Measurements from ENCODE around the gene LETM1. TPM values are rescaled to one million over a fixed set of nuclear protein-coding genes. Genes with fewer than 3 reads are reported as not detected.
A peak's percentile ranks its signal among the peaks of the same experiment; 100 is the strongest.

The LETM1 gene
- 10 to 100 TPM; 45.7 to 52.4 TPM for total RNA-seq
- polyA plus RNA-seq (2013, experiment 1 of 2), result 22.3 TPM
- 22.7 TPM for polyA plus RNA-seq (2013, experiment 2 of 2)
- long read RNA-seq, experiment 1, full-length matches to known transcripts, result 2 of 16 reads
- long read RNA-seq, experiment 1, partial matches to known transcripts, result 7 of 16 reads
- long read RNA-seq, experiment 1, other reads (novel, unspliced or antisense), result 7 of 16 reads
- long read RNA-seq, experiment 2, full-length matches to known transcripts, result 61 of 79 reads
- long read RNA-seq, experiment 2, partial matches to known transcripts, result 10 of 79 reads
- long read RNA-seq, experiment 2, other reads (novel, unspliced or antisense), result 8 of 79 reads
- long read RNA-seq, experiment 3, full-length matches to known transcripts, result 86 of 128 reads
- long read RNA-seq, experiment 3, partial matches to known transcripts, result 16 of 128 reads
- long read RNA-seq, experiment 3, other reads (novel, unspliced or antisense), result 26 of 128 reads
- long read RNA-seq, experiment 4, partial matches to known transcripts, result 2 of 3 reads
- long read RNA-seq, experiment 4, other reads (novel, unspliced or antisense), result 1 of 3 reads

- Histone ChIP-seq H3K4me1 (ENCODE audit: control insufficient read depth, insufficient read depth, low read length) (no peaks in the 10 kb centered on the region), H3K36me3 (ENCODE audit: control insufficient read depth, insufficient read depth, low read length) (no peaks in the 10 kb centered on the region), H3K27me3 (ENCODE audit: control insufficient read depth, insufficient read depth, low read length, poor library complexity, severe bottlenecking) (peaks cover 42% of the 10 kb centered on the region), H3K9ac (ENCODE audit: extremely low read depth, low read length, poor library complexity, severe bottlenecking) (peak within 1 kb of the TSS; percentile 59), H3K27ac (ENCODE audit: low read depth, low read length) (no peak within 1 kb of the TSS), H3K9me3 (ENCODE audit: control insufficient read depth, low read length) (no peaks in the 10 kb centered on the region), H3K4me3 (ENCODE audit: low read length) (peak within 1 kb of the TSS; percentile 86)
- no peak within 1 kb of the TSS for H3K27ac Mint-ChIP-seq
- peak; percentile 97 for DNase-seq
- H3K4me1 Mint-ChIP-seq, result peaks cover 19% of the 10 kb centered on the region
- 0% methylated on average over 46 to 107 of the region's 107 CpGs for WGBS, 2 experiments (ENCODE audit: insufficient coverage in 1 of 2, insufficient read length in 1 of 2)
- H3K27me3 Mint-ChIP-seq (ENCODE audit: insufficient read depth), result peaks cover 42% of the 10 kb centered on the region
- no peaks in the 10 kb centered on the region for H3K9me3 Mint-ChIP-seq
- peak within 1 kb of the TSS; percentile 71 for H3K4me3 Mint-ChIP-seq
- H3K36me3 Mint-ChIP-seq (ENCODE audit: low read depth), result peaks cover 2% of the 10 kb centered on the region
- TF ChIP-seq, protein P1, sequence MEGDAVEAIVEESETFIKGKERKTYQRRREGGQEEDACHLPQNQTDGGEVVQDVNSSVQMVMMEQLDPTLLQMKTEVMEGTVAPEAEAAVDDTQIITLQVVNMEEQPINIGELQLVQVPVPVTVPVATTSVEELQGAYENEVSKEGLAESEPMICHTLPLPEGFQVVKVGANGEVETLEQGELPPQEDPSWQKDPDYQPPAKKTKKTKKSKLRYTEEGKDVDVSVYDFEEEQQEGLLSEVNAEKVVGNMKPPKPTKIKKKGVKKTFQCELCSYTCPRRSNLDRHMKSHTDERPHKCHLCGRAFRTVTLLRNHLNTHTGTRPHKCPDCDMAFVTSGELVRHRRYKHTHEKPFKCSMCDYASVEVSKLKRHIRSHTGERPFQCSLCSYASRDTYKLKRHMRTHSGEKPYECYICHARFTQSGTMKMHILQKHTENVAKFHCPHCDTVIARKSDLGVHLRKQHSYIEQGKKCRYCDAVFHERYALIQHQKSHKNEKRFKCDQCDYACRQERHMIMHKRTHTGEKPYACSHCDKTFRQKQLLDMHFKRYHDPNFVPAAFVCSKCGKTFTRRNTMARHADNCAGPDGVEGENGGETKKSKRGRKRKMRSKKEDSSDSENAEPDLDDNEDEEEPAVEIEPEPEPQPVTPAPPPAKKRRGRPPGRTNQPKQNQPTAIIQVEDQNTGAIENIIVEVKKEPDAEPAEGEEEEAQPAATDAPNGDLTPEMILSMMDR (conservative IDR thresholded peaks at IDR 0.05), result peak; percentile 50
These were observed at the start of gene LETM1 for GRCh38 chr4:1856071-1856942. Gene LETM1 (minus strand): TSS chr4:1856156. CDS start chr4:1855950, 206 bp downstream.

DNA sequence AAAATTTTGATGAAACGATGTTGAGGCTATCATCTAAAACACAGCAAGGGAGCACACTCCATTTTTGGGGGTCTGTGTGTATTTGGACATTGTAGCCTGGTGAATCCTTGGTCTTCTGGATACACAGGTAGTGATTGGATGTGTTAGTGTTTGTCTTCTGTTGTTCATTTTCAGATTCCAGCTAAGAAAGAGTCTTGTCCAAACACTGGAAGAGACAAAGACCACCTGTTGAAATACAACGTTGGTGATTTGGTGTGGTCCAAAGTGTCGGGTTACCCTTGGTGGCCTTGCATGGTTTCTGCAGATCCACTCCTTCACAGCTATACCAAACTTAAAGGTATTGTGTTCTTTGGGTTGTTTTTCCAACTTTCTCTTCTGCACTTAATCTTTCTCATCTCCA, 48.1 kb upstream of the LETM1 start:
- TF ChIP-seq, protein P1 (conservative IDR thresholded peaks at IDR 0.05), result no peak
- no peaks in the 10 kb centered on the region for H3K27me3 Mint-ChIP-seq (ENCODE audit: insufficient read depth)
- peaks cover 83% of the 10 kb centered on the region for H3K36me3 ChIP-seq (ENCODE audit: control insufficient read depth, insufficient read depth, low read length)
- H3K27ac ChIP-seq (ENCODE audit: low read depth, low read length), result no peak overlapping the region
- H3K27me3 ChIP-seq (ENCODE audit: control insufficient read depth, insufficient read depth, low read length, poor library complexity, severe bottlenecking), result no peaks in the 10 kb centered on the region
- peaks cover 53% of the 10 kb centered on the region for H3K36me3 Mint-ChIP-seq (ENCODE audit: low read depth)
- no peak overlapping the region for H3K4me3 Mint-ChIP-seq
- no peak overlapping the region for H3K4me3 ChIP-seq (ENCODE audit: low read length)
- H3K27ac Mint-ChIP-seq, result no peak overlapping the region
- 79 to 94% methylated on average over 2 to 3 of the region's 3 CpGs for WGBS, 2 experiments (ENCODE audit: insufficient coverage in 1 of 2, insufficient read length in 1 of 2)
- H3K9me3 Mint-ChIP-seq, result no peaks in the 10 kb centered on the region
- H3K9ac ChIP-seq (ENCODE audit: extremely low read depth, low read length, poor library complexity, severe bottlenecking), result no peak overlapping the region
- H3K4me1 ChIP-seq (ENCODE audit: control insufficient read depth, insufficient read depth, low read length), result peaks cover 8% of the 10 kb centered on the region
- H3K4me1 Mint-ChIP-seq, result peaks cover 13% of the 10 kb centered on the region
- H3K9me3 ChIP-seq (ENCODE audit: control insufficient read depth, low read length), result no peaks in the 10 kb centered on the region
- DNase-seq, result no peak

DNA sequence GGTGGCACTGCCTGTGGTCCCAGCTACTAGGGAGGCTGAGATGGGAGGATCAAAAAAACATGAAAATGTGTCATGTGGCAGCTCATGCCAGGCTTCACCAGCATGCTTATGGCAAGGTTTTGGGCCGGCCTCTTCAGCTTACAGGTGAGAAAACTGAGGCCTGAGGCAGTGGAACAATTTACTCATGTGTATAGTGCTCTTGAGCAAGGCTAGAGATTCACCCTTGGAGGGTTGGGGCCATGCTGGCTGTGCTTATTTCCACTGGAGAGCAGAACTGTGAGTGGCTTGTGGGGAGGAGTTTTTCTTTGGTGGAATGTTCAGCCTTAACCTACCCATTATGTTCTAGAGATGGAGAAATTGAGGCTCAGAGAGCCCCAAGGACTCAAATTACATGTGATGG, 47.1 kb upstream of the LETM1 start:
- Mint-ChIP-seq H3K4me3 (no peak overlapping the region), H3K4me1 (peaks cover 12% of the 10 kb centered on the region), H3K27ac (no peak overlapping the region), H3K9me3 (no peaks in the 10 kb centered on the region), H3K27me3 (ENCODE audit: insufficient read depth) (no peaks in the 10 kb centered on the region), H3K36me3 (ENCODE audit: low read depth) (peaks cover 53% of the 10 kb centered on the region)
- Histone ChIP-seq H3K36me3 (ENCODE audit: control insufficient read depth, insufficient read depth, low read length) (peaks cover 75% of the 10 kb centered on the region), H3K4me3 (ENCODE audit: low read length) (no peak overlapping the region), H3K9ac (ENCODE audit: extremely low read depth, low read length, poor library complexity, severe bottlenecking) (no peak overlapping the region), H3K27ac (ENCODE audit: low read depth, low read length) (no peak overlapping the region), H3K9me3 (ENCODE audit: control insufficient read depth, low read length) (no peaks in the 10 kb centered on the region), H3K27me3 (ENCODE audit: control insufficient read depth, insufficient read depth, low read length, poor library complexity, severe bottlenecking) (no peaks in the 10 kb centered on the region), H3K4me1 (ENCODE audit: control insufficient read depth, insufficient read depth, low read length) (peaks cover 6% of the 10 kb centered on the region)
- 93 to 100% methylated on average over 1 of the region's 1 CpG for WGBS, 2 experiments (ENCODE audit: insufficient coverage in 1 of 2, insufficient read length in 1 of 2)
- no peak for DNase-seq
- TF ChIP-seq, protein P1 (conservative IDR thresholded peaks at IDR 0.05), result no peak
